ENCODE measurements around the gene TRPM2.

Gene TRPM2

GRCh38 chr21:44456915-44457736 lies 103.7 kb downstream of the TRPM2 start:
- peak overlapping the region; percentile 74 for H3K4me3 Mint-ChIP-seq

GRCh38 chr21:44458971-44459711 lies 105.7 kb downstream of the TRPM2 start:
- DNase-seq, result no peak
- H3K36me3 Mint-ChIP-seq (ENCODE audit: low read depth), result no peaks in the 10 kb centered on the region
- H3K9me3 Mint-ChIP-seq, result peaks cover 6% of the 10 kb centered on the region
- no peak overlapping the region for H3K27ac Mint-ChIP-seq
- H3K27me3 Mint-ChIP-seq (ENCODE audit: low read depth, poor library complexity), result peaks cover 13% of the 10 kb centered on the region
- peaks cover 24% of the 10 kb centered on the region for H3K4me1 Mint-ChIP-seq
- no peak for TF ChIP-seq CTCF (IDR thresholded peaks at IDR 0.05)
- H3K4me3 Mint-ChIP-seq, result no peak overlapping the region

More at GRCh38 chr21:44456915-44457736, 103.7 kb downstream of the TRPM2 start:
- H3K36me3 Mint-ChIP-seq (ENCODE audit: low read depth), result no peaks in the 10 kb centered on the region
- H3K4me1 Mint-ChIP-seq, result peaks cover 12% of the 10 kb centered on the region
- TF ChIP-seq CTCF (IDR thresholded peaks at IDR 0.05), result no peak
- no peak overlapping the region for H3K27ac Mint-ChIP-seq
- no peak for DNase-seq
- peaks cover 31% of the 10 kb centered on the region for H3K27me3 Mint-ChIP-seq (ENCODE audit: low read depth, poor library complexity)
- H3K9me3 Mint-ChIP-seq, result peaks cover 26% of the 10 kb centered on the region

GRCh38 chr21:44459712-44460440 lies 106.5 kb downstream of the TRPM2 start:
- no peak overlapping the region for H3K4me3 Mint-ChIP-seq

GRCh38 chr21:44460441-44460755 lies 107.0 kb downstream of the TRPM2 start:
- no peak for DNase-seq
- Mint-ChIP-seq H3K4me3 (no peak overlapping the region), H3K36me3 (ENCODE audit: low read depth) (no peaks in the 10 kb centered on the region), H3K9me3 (no peaks in the 10 kb centered on the region), H3K27ac (no peak overlapping the region), H3K27me3 (ENCODE audit: low read depth, poor library complexity) (peaks cover 3% of the 10 kb centered on the region), H3K4me1 (peaks cover 26% of the 10 kb centered on the region)
- TF ChIP-seq CTCF (IDR thresholded peaks at IDR 0.05), result no peak

More at GRCh38 chr21:44459712-44460440, 106.5 kb downstream of the TRPM2 start:
- DNase-seq, result no peak
- Mint-ChIP-seq H3K27me3 (ENCODE audit: low read depth, poor library complexity) (peaks cover 6% of the 10 kb centered on the region), H3K9me3 (no peaks in the 10 kb centered on the region), H3K36me3 (ENCODE audit: low read depth) (no peaks in the 10 kb centered on the region), H3K4me1 (peaks cover 25% of the 10 kb centered on the region), H3K27ac (no peak overlapping the region)
- TF ChIP-seq CTCF (IDR thresholded peaks at IDR 0.05), result no peak

GRCh38 chr21:44461005-44461404 lies 107.6 kb downstream of the TRPM2 start:
- H3K36me3 Mint-ChIP-seq (ENCODE audit: low read depth), result no peaks in the 10 kb centered on the region
- no peaks in the 10 kb centered on the region for H3K9me3 Mint-ChIP-seq
- TF ChIP-seq CTCF (IDR thresholded peaks at IDR 0.05), result no peak
- peaks cover 32% of the 10 kb centered on the region for H3K4me1 Mint-ChIP-seq
- no peak for DNase-seq
- no peak overlapping the region for H3K4me3 Mint-ChIP-seq
- H3K27ac Mint-ChIP-seq, result no peak overlapping the region
- peaks cover 3% of the 10 kb centered on the region for H3K27me3 Mint-ChIP-seq (ENCODE audit: low read depth, poor library complexity)

Data from nephron progenitor cell (in vitro differentiated cells).